Epidermal melanocyte (primary cell): ENCODE measurements around the gene LRRC10B.

ENCODE experiments used
- DNase-seq: peaks from one replicate; pipeline ENCODE4 v3.0.0; 2011; ENCODE audit warnings: low spot score; ENCODE audit not compliant: insufficient read length

LRRC10B gene

DNA sequence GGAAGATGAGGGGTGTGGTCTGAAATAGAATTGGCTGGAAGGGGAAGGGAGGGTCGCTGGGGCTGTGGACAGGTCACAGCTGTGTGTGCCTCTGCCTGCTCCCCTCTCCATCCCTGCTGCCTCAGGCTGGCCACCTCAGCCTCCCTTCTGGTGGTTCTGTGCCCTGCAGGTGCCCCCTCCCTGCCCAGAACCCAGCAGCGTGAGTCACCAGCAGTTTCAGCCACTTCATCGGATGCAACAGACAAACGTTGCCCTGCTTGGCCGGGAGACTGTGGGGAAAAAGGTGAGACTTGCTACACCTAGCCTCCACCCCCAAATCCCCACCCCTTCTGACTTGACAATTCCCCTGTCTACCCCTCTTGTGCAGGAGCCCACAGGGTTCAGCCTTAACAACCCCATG is 21.8 kb upstream of the LRRC10B start:
- no peak for DNase-seq

DNA sequence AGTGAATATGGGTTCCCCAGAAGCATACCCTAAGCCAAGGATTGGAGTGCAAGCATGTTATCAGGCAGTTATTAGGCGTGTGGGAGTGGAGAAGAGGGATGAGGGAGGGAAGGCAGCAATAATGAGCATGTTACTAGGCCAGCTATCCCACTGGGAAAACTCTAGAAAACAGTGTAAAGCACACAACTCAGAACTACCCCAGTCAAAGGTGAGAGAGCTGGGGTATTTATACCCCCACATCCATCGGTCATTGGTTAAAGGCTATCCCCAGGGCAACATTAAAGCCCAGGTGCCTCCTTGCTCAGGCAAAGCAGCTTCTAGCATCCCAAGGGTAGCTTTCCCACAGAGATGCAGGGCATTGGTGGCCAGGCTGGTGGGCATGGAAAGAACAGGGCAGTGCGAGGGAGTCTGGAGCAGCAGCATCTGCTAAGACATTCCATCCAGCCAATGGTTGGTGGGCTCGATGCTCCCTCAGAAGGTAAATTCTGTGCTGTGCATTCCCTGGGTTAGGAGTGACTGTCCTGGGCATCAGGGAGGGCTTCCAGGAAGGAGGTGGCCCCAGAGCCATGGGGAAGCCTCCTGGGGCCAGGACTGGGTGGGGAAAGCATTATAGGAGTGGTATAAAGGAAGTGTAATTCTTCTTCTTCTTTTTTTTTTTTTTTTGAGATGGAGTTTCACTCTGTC is 21.1 kb upstream of the LRRC10B start:
- DNase-seq: no peak

DNA sequence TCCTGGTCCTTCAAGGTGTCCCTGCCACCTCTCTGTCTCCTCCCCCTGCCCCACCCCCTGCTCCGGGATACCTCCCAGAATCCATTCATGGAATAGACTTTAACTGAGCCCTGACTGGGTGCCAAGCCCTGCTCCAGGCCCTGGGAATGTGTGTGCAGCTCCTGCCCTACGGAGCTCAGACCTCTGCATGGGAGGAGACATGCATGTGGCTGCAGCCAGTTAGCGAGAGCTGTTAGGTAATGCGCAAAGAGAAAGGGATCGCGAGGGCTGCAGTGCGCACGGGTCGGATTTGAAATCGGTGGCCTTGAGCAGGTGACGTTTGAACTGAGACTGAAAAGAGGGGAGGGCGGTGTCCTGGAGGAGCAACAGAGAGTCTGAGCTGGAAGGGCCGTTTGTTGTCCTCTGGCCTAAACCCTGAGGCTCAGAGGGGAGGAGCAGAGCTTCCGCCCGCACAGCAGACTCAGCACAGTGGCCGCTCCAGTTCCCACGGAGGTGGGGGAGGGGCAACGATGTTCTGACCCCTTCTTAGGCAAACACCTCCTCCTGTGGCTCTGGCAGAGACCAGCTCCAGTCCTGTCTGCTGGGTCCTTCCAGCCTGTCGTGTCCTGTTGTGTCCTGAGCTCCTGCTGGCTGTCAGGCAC is 19.8 kb upstream of the LRRC10B start:
- peak; percentile 40 for DNase-seq

DNA sequence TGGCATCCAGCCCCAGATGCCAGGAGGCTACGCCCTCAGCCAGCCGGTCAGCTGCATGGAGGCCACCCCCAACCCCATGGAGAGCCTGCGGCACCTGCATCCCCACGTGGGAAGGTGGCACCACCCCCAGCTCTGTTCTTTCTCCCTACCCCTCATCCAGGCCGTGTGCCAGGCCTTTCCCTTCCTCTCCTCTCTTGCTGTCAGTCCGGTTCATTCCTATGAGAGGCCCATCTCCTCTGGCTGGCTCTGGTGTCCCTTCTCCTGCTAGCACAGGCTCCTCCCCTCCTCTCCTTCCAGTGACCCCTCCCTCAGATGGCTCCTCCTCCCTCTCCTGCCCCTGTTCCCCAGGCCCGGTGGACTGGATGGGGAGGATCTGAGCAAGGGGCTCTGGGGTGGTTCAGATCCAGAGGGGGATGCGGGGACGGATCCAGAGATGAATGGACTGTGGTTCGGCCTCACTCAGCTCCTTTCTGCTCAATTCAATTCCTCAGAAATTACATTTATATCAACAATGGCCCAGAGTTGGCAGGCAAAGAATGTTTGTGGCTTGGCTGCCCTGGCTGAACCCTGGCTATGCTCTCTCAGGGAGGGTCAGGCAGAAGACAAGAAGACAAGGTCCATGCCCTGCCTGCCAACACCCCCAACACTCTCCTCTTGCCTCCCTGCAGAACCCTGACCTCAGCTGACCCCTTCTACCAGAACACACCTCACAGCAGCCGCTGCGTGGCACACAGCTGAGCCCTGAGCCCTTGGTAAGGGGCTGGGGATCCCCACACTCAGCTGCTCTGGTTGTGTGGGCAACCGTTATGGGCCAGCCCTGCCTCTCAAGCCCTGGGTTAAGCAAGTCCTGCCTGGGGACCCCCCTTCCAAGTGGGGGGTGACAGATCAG is 18.5 kb upstream of the LRRC10B start:
- DNase-seq: peak; percentile 35

DNA sequence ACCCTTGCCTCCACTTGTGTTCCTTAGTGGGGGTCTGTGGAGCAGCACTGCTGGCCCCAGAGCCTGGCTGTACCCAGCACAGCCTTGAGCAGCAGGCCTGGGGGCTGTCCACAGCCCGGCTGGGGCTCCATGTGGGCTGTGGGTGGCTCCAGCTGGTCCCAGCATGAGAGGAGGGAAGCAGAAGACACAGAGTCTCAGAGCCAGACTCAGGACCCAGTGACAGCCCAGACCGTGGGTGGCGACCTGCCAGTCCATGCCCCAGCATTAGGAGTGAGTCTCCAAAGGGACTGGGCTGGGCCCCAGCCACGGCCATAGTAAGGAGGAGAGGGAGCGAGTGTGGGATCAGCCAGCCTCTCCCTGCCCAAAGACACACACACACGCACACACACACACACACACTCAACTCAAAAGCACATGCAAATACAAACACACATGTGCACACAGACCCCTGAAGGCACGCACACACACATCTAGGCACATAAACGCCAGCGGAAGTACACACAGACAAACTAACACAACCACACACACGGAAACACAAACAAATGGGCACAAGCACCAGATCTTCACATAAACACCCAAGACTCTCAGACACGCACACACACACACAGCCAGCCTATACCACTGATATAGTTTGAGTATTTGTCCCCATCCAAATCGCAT is 16.7 kb upstream of the LRRC10B start:
- no peak for DNase-seq

DNA sequence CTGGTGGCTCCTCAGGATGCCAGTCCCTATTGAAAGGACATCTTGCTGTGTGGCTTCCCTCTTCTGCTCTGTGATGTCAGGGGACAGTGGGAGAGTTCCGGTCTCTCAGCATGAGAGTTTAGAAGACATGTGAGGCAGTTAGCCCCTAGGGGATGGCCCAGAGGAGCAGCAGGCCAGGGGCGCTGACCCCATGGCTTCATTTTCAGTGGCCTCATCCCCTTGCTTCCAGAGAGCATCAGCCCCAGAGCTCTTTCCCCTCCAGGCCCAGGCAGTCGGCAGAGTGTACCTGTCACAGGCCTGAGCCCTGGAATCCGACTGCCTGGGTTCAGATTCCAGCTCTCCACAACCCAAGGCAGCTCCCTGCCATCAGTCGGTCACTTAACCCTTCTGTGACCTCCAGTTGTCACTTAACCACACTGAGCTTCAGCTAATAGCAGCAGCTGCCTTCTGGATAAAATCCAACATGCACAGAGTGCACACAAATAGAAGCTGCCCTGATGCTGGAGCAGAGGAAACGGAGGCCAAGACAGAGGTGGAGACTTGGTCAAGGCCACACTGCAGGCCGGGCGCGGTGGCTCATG is 14.1 kb upstream of the LRRC10B start:
- no peak for DNase-seq

DNA sequence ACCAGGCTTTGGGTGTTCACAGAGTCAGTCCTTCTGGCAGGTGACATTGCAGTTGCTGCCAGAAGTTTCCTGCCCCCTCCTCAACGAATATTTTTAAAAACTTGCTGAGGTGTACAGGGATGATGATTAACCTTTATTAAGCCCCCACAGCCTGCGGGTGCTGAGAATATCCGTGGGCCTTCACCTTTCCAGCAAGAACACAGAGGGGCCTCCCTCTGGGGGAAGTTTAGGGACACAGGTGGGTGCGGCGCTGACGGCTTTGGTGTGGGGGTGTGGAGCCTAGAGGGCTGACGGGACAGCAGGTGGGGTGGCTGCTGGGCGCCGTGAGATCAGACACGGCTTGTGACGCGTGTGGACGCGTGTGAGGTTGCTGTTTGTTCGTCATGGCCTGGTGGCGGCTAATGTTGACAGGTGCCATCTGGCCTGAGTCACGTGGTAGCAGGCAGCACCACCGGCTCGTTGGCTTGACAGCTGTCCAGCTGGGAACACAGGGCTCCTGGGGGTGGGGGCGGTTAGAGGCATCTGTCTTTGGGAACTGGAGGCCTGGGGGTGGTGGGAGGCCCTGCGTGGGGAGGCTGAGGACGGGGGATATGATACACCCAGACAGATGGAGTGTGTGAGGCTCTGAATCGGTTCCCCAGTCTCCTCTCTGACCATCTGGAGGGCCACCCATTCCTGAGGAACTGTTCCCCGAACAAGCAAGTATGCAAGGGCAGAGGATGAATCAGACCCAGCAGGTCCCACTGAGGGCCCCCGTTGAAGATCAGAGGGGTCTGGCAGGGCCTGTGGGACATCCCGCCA is 12.5 kb upstream of the LRRC10B start:
- DNase-seq: no peak

DNA sequence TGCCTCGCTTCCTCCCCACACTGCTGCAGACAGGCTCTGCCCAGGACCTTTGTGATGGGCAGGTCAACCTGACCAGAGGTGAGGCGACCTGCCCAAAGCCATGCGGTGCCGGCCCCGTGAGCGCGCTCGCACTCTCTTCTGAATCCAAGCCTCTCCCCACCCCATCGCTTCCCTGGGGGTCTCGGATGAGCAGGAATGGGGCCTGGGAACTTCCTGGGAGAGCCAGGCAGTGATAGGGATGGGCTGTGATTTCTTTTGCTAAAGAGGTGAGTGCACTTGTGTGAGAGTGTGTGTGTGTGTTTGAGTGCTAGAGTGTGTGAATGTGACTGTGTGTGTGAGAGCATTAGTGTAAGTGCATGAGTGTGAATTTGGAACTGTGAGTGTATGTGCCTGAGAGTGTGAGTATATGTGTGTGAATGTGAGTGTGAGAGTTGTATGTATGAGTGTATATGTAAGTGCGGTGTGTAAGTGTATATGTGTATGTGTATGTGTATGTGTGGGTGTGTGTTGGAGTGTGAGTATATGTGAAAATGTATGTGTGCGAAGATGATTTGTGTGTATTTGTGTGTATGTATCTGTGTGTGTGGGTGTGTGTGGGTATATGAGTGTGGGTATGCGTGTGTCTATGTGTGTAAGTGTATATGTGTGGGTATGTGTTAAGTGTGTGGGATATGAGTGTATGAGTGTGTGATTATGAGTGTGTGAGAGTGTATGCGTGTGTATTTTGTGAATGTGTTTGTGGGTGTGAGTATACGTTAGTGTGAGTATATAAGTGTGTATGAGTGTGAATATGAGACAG is 11.7 kb upstream of the LRRC10B start:
- DNase-seq: no peak

DNA sequence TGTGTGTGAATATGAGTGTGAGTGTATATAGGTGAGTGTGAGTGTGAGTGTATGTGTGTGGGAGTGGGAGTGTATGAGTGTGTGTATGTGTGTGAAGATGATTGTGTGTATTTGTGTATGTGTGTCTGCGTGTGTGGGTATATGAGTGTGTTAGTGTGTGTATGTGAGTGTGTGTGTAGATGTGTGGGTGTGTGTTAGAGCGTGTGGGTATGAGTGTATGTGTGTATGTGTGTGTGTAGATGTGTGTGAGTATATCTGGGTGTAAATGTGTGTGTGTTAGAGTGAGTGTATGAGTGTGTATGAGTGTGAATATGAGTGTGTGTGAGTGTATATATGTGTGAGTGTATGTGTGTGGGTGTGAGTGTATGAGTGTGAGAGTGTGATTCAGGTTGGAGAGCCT is 11.1 kb upstream of the LRRC10B start:
- no peak for DNase-seq

DNA sequence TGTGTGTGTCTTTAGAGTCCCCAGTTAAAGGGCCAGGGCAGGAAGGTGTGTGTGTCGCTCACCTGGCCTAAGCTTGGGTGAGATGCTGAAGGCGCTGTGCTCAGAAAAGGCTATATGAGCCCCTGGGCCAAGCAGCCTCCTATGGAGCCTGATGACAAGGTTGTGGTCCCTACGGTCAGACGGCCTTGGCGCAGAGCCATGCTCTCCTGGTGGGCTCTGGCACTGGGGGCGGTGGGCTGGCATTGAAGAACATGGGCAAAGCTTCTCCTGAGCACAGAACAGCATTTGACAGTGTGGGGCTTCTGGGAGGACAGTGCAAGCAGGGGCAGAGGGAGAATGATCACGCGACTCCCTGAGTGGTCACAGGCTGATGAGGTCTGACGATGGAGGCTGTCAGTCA is 10.7 kb upstream of the LRRC10B start:
- DNase-seq: no peak

DNA sequence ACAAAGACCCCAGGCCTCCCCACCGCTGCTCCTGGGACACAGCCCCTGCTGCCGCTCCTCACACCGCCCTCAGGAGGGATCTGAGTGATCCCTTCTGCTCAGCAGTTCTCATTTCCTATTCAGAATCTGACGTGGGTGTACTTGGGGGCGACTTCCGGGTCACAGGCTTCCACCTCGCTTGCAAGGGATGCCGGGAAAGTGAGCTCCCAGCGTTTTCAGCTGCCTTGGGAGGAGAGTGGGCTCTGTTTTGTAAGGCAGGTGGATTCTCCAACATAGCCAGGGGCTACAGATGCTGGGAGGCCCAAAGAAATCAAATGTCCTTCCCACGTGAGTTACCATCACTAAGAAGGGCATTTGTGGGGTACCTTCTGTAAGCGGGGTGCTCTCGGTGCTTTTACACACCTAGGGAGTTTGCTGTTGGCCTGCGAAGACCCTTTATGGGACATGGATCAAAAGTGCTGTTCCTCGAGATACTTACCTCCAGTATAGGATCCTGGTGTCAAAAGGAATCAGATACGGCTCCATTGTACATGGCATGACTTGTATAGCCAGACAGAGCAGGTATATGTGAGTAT is 9.7 kb upstream of the LRRC10B start:
- DNase-seq: no peak

DNA sequence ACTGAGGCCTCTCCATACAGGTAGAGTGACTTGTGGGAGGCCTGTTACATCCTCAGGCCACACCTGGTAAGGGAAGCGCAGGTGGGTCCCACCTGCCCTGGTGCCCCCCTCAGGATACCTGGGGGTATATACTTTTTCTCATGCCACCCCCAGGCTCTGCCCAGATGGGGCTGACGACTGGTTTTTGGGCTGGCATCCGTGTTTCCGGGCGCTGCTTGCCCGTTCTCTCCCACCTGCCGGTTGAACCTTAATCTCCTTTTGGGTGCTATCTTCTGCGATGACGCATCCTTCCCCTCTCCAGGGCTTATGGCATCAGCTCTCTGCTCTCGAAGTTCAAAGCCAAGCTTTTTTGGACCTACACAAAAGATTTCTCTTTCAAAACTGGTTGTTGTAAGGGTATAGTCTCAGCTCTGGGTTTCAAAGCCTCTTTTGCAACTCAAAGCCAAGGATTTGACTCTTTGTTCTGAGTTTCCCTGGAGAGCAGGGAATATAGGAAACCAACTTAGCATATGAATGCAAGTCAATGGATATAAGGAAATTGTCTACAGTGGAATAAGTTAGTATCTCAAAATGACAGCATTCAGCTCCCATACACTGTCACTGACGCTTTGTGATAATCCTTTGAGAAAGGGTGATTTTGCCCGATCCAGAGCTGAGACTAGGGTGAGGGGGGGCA is 8.6 kb upstream of the LRRC10B start:
- no peak for DNase-seq

DNA sequence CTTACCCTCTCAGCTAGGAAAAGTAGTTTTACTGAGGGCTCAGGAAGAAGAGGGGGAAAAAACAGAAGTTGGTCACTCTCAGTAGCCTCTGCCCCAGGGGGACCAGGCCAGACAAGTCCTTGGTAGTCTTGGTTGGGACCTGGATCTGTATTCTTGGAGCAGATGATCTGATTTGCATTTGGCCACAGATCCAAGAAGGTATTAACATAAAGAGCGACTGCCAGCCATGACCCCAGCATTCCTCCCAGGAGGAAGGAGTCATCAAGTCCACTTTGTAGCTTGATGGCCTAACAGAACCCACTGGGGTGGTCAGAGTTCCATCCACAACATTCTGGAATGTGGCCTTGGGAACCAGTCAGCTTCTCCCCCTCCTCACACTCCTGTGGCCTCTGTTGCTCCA is 6.0 kb upstream of the LRRC10B start:
- DNase-seq: no peak

DNA sequence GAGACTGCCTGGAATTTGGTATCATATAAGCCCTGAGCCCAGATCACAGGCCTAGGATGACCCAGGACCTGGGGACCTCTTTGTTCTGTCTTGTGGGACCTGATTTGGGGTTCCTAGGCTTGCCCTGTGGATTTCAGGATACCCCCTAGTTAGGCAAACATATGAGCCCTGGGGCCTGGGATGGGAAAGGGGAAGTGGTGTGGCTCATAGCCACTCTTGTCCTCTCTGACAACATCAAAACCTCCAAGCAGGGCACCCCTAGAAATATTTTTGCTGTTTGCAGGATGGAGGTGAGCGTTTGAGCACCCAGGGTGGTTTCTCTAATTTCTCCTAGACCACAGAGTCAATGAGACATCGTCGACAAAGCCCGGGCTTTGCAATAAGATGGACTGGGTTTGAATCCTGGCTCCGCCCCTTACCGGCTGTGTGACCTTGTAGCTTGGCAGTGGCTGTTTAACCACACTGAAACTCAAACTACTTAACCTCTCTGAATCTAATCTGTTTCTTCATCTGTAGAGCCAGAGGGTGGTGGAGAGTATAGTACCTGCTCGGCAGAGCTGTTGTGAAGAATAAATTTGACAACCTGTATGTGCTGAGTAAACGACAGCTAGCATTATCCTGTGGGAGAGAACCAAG is 5.3 kb upstream of the LRRC10B start:
- DNase-seq: no peak

DNA sequence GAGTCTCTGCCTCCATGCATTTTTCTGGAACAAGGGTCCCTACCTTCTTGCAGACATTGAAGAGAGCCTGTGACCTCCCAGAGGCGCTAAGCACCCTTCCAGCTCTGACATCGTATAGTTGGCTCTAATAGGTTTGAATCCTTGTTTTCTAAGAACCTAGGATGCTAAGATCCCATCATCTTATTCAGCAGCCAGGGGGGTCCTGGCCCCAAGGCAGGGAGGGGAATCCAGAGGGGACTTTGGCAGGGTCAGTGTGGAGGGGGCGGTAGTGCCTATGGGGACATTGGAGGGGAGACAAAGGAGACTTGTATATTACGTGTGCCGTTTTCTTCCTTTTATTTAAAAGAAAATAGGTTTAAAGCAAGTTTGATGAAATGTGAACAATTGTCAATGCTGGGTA is 3.4 kb upstream of the LRRC10B start:
- DNase-seq: no peak

DNA sequence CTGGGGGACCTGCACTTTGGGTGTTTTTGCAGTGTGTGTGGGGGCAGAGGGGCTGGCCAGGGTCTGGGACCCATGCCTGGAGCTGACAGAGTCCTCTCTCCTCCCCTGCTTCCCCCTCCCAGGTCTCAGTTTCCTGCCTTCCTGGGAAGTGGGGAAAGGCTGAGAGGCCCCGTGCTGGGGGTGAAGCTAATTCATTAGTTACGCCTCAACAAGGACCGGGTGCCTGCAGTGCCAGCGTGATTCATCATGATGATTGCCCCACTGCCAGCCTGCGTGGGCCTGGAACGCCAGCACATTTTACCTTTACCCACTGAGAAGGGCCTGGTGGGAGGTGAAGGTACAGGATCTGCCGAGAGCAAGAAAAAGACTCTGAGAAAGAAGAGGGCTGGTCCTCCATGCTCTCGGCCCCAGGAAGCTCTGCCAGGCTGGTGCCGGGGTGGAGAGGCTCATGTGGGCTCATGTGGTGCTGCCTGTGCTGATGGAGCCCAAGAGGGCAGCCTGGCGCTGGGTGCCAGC is 2.9 kb upstream of the LRRC10B start:
- peak; percentile 91 for DNase-seq

DNA sequence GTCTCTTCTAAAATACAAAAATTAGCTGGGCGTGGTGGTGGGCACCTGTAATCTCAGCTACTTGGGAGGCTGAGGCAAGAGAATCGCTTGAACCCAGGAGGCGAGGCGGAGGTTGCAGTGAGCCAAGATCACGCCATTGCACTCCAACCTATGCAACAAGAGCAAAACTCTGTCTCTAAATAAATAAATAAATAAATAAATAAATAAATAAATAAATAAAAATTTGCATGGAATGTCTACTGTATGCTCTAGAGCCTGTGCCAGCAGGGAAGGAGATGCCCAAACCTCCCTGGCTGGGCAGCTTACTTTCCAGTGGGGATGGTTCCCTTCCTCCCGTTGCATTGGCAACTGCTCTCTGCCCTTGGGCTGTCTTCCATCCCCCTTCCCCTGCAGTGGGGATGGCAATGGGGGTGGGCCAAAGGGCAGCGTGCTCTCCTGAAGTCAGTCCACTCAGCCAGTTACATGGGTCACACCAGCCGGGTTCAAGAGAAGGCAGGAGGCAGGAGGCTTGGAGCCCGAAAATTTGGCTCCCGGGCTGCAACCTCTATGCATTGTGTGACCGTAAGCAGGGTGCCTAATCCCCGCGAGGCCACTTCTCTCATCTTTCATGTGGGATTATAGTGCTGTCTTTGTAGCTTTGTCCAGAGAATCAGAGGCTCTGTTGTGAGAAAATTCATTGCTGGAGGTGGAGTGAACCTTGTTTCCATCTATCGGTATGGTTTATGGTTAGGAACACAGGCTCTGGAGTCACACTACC is 1.4 kb upstream of the LRRC10B start:
- DNase-seq: no peak
